NOMO-1 treated with dmso at 0.1 percent for 144 hours (cell line): ENCODE data around the gene PTPRO.

Experiments used
- DNase-seq: peaks from one replicate; lab custom pipeline; 2025; ENCODE audit not compliant: unreplicated experiment; lab: John Stamatoyannopoulos, UW

The PTPRO gene

DNA sequence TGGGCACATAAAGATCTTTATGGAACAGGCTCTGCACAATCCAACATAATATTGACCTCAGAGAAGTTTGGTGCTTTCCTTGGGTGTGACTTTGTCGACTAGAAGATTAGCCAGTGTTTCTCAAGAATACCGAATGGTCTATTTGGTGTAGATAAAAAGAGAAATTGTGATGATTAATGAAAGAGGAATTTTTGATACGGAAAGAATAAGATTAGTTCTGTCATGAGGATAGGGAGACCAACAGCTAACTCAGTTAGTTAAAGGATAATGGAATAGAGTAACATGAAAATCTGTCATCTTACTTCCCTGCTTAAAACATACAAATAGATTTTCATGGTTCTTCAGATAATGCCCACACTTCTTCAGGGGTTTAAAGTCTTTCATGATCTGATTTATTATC is 24.2 kb downstream of the PTPRO start:
- no peak for DNase-seq

DNA sequence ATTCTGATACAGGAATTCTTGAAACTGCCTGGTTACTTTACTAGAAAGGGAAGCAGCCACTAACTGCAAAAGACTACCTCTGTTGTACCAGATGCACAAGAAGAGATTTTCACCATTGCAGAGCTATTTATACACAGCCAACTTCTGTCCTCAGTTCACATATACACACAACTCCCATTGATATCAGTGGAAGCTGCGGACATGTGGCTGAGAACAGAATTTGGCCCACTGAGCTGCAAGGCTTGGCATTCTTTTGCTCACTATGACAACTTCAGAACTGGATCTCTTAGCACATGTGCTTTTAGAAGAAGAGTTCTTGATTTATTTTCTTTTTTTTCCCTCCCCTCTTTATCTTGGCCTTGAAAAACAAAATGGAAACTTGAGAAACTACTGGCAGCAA is 28.3 kb downstream of the PTPRO start:
- DNase-seq = no peak

DNA sequence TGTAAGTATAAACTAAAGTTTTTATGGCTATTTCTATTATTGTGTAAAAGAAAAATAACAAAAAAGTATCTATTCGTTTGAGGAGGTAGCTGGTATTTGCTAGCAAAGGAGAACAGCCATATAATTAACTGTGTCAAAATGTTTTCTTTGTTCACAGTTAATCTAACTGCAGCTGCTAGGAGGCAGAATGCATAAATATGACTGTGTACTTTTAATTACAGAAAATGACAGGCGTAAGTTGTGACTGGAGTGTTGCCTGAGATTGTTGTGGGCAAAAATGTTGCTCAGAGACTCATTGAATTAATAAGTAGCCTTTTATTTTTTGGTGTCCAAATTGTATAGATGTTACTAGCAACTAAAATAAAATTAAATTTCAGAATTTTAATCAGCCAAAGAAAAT is 33.5 kb downstream of the PTPRO start:
- no peak for DNase-seq

DNA sequence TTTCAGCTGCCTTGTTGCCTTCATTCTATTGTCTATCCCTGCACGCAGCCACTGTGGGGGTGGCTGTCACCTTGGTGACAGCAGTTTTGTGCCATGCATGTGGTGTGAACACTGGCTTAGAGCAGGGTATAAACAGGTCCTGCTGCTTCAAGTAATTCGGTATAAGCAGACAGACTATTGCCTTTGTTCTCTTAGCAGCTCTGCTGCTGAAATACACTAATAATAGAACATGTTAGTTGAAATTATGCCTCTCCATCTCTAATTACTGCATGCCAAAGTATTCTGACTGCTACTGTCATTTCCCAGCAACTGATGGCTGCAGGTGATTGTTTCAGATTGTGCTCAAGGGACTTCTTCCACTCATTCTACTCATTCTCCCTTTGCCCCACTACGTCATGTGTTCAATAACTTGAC is 34.6 kb downstream of the PTPRO start:
- DNase-seq = no peak

DNA sequence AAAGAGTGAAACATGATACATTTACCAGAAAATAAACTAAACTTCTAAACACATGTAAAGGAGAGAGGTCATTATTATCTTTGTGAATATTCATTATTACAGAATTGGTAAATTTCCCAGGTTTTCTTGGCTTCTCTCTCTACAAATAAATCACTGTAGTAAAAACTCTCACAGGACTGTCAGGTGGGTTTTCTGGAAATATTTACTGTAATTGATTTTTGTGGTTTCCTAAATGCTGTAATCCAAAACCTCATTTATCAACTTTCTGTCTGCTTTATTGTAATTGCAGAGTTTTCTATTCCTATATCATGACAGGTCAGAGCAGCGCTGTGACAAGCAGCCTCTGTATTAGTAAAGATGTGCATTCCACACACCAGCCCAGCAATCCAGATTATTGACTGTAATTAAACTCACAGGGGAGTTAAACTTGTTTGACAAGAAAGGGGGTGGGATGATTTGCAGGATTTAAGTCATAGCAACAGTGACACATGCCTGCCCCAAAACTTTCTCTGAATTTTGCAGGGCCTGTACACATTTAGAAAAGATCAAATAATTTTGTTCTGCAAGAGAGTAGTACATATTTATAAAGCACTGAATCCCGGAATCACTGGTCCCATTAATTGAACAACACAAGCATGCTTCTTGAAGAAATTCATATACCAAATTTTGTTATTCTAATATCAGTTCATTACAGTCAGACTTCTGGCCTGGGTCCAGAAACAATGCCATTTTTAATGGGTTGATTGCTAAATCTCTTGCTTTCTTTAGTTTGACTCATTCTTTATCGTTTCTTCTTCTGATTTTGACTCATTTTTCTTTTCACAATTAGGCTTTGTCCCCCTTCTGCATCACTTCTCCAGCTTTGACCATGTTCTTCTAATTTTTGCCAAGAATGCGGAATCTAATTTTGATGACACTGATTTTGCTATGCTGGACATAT is 42.2 kb downstream of the PTPRO start:
- no peak for DNase-seq

DNA sequence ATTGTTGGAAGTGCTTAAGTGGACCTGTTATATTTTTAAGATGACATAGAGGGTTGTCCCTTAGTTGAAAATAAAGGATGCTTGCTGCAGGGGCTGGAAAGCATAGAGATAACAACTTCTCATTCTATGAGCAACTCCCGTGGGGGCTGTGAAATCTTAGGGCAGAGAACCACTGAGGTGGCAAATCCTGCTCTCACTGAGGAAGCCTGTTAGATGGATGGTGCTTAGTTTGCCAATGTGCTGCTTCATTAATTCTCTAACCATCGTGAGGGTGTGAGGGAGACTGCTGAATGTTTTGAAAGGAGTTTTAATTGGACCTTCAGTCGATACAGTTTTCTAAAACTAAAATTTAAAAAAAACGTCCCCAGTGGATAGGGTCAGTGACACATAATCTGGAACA is 46.5 kb downstream of the PTPRO start:
- no peak for DNase-seq

DNA sequence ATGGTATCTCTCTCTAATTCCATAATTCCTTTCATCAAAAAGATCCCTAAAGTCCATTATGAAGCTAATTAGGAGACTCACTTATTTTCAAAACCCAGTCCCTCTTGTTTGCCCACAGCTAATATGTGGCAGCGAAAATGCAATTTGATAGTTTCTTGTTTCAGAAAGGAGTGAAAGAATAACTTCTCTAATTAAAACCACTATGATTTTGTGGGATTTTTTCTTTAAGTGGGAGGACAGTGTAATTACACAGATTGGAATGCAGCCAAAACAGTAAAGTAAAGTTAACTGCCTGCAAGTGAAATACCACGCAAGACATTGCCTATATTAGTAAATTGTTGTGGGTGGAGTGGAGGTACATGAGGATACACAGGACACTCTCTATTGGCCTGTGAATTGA is 50.0 kb downstream of the PTPRO start:
- DNase-seq = no peak

DNA sequence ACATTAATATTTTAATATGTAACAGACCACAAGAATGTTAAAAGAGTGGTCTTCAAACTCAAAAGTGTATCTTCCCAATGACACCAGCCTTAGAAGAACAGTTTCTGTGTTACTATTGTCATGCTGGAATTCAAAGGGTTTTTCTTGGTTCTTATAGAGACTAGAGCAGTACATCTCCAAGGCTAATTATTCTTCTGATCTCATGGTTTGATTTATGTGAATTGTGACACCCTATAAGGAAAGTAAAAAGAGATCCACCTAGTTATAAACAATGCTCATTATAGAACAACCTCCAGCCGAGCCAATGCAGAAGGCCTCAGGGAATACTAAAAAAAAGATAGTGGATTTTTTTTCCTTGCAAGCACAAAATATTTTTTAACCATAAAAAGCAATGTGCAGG is 65.5 kb downstream of the PTPRO start:
- DNase-seq = no peak

DNA sequence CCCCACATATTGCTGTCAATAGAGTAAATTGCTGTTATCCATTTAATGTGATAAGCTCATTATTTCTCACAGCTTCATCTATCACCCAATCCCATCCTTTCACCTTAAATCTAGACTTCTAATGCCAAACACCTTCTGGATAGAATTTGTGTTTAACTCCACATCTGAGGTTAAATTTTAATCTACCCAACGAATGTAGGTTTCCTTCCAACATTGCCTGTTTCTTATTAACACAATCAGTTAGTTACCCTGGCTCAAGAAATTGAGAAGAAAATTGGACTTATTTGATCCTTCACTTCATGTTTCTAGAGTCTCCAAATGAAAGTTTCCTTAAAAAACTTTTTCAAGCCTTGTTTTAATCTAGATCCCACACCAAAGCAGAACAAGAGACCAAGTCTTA is 67.3 kb downstream of the PTPRO start:
- DNase-seq = no peak

DNA sequence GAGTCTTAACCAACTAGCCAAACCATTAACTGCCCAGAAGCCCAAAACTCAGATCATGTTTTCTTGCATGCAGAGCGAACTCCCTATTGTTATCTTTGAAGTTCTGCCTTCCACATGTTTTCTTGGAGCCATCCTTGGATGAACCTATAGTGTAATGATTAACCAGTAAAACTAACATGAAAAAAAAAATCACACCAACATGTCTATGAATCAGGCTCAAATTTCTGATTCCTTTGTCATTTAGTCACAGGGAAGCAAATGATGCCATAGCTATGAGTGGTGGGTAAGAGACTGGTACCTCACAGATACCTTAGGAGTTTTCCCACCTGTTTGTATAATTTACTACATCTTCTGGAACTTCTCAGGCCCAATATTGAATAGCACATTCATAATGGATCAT is 70.7 kb downstream of the PTPRO start:
- no peak for DNase-seq

DNA sequence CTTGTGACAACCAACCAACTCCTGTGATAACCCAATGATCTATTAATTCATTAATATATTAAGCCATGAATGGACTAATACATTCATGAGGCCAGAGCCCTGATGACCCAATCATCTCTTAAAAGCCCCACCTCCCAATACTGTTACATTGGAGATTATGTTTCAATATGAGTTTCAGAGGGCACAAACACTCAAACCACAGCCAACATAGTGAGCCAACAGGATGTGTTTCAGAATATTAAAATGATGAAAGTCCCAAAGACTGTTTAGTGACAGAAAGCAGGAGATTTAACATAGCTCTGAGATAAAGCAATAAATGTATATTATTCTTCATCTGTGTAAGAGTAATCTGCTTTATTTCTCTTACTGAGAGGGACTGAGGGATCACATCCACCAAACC is 71.7 kb downstream of the PTPRO start:
- DNase-seq = no peak

DNA sequence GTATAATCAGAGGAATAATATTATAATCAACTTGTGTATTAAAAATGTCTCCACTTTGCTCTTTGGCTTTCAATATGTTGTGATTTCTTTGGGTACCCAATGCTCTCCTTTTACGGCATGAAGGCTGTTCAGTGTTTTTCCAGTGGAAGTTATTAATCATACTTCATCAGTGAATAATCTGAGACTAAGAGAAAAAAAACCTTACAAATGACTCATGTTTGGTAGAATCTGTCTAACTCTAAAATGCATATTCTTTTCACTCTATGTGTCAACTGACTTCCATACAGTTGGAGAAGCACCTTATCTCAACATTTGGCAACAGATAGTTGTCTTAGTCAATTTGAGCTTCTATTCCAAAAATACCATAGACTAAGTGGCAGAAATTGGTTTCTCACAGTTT is 82.2 kb downstream of the PTPRO start:
- no peak for DNase-seq

DNA sequence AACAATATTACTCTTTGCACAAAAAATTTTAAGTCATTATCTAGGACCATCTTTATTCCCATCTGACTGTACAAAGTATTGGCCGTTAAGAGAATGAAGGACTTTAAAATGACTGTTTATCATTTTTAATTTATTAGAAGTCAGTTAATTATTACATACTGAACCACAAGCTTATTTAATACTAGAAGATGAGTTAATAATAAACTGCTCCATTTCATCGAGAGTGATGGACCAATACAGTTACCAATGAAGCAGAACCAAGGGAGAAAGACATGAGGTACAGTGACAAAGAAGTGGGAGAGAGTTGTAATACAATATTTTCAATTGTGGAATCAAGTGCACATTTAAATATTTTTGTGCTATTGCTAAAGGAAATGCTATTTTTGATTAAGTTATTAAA is 83.3 kb downstream of the PTPRO start:
- no peak for DNase-seq

DNA sequence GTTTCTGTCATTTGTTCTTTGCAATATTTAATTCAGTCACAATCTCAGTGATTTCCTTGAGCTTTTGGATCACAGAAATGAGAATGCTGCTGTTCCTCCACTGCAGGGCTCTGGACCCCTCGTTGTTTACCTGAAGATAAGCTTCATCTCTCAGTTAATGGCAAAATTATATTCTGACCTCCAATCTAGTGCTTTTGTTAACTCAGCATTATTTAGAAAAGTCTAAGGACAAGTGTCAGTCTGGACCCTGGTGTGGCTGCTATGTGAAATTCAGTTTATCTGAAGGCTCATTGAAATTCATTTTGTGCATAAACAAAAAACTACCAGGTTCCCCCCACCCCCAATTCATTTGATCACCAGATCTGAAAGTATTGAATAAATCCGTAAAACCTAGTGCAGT is 84.7 kb downstream of the PTPRO start:
- no peak for DNase-seq

DNA sequence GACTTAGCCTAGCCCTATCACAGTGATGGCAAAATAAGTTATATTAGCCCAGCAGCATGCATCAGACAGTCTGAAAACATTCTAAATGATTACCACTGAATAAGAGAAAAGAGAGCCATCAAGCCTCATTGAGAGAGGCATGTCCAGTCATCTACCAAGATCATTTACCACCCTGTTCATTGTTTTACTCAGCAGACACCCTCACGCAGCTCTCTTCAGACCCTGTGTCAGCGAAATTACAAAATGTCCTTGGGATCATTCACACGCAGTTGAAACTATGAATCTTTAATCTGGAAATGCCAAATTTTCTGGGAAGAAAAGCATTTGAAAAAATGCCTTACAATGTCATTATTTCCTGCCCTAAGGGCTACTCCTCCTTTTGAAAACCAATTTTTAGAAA is 89.5 kb downstream of the PTPRO start:
- DNase-seq = no peak

DNA sequence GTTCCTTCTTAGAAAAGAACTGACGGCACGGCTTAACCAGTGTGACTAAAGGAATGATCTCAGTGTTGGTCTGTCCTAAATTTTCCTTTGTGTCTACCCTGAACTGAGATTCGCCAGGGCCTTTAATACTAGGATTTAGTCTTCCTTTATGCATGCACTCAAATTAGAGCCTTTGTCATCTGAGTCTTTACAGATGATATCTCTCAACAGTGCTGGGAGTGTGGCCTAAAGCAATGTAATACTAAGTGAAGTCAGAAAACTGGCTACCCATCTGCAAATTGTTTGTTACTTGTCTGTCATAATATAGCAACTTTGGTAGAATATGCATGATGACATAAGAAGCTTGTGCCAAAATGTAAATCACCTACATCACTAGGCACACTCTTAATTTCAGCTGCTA is 95.4 kb downstream of the PTPRO start:
- no peak for DNase-seq

DNA sequence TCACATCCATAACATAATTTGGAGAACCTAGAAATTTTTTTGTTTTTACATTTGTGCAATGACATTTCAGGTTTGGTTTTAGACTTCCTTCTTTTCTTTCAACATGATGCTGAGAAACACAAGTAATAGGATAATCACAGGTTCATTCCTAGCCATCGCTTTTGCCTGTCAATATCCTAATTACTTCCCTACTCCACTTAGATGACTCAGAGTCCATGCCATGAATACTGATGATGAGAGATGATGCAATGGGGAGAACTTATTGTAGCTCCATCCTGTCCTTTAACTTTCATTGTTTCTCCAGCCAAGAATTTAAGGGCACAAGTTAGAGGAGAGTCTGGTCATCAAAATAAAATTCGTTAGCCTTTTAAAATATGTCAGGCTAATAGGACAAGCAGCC is 101.3 kb downstream of the PTPRO start:
- DNase-seq = no peak

DNA sequence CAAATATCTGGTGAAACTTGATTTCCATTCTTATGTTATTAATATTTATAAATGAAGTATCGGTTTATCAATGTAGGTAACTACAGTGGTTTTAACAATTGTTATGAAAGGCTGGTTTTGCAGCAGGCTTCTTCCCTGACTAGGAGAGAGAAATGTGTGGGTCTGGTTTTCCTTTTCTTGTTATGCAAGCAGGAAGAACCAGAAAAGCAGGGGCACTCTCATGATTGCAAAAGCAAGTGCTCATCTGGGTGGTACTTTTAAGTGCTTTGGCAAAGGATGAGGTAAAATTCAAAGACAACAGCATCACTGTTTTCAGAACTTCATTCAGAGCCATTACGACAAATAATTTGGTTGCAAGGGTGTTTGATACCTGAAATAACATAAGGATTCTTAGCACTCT is 105.6 kb downstream of the PTPRO start:
- DNase-seq = no peak

DNA sequence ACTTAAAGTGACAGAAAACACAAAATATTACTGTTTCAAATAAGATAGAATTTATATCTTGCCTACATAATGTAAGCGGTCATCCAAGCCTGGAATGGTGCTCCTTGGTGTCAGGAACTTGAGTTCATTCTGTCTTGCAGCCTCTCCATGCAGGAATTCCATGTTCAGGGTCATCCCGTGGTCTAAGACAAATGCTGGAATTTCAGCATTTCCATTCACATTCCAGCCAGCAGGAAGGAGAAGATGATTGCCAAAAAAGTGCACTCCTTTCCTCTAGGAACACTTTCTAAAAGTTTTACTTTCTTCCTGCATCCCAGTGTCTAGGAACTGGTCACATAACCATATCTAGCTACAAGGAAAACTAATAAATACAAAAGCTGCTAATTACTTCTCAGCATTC is 106.3 kb downstream of the PTPRO start:
- DNase-seq = no peak

DNA sequence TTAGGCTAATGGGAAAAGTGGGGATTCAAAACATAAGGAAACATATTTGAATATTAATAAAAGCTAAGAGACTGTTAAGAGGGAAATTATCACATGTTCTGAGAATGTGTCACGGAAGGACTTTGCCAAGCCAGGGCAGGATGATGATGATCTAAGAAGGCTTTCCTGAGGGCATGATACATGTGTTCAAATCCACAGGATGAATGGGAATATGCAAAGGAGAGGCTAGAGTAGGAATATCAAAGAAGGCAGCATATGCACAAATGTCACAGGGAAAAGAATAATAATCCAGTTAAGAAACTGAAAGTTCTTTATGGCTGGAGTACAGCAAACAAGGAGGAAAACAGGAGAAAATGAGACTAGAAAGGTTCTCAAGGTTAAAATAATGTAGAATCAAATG is 107.0 kb downstream of the PTPRO start:
- DNase-seq = no peak

DNA sequence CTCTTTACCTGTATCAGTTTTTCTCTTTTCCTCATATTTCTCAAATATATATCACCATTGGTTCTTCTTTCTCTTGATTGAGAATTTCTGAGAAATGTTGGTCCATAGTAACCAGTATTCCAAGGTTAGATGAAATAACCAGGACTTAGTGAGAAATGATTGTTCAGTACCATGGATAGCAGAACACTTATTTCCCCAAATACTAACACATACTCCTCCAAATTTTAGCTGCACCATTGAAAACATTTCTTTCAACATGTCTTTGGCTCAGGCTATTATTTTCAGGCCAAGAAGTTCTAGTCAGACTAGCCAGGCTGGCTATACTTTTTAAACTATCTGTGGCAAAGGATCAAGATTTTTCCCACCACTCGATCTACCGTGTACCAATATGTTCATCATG is 113.3 kb downstream of the PTPRO start:
- DNase-seq = no peak

DNA sequence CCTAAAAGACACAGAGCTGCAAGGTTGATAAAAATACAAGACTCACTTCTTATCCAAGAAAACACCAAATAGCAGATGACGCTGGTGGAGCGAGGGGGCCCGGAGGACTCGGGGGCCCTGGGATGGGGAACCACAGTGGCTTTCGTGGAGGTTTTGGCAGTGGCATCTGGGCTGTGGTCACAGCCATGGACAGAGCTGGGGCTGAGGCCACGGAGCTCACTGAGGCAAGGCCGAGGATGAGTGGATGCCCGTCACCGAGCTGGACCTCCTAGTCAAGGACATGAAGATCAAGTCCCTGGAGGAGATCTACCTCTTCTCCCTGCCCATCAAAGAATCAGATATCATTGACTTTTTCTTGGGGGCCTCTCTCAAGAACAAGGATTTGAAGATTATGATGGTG is 117.2 kb downstream of the PTPRO start:
- no peak for DNase-seq

DNA sequence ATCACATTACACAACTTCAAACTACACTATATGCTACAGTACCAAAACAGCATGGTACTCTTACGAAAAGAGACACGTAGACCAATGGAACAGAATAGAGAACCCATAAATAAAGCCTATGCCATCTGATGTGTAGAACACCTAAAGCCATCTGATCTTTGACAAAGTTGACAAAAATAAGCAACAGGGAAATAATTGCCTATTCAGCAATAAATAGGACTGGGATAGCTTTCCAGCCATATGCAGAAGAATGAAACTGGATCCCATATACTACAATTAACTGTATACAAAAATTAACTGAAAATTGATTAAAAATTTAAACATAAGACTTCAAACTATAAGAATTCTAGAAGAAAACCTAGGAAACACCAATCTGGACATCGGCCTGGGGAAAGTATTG is 120.7 kb downstream of the PTPRO start:
- no peak for DNase-seq
